Testis (tissue), 2 donors: ENCODE results near the gene CBR3.

Experiments used
- POLR2A ChIP-seq: fragments of 450-650 bp; IDR thresholded peaks from one replicate; pipeline ENCODE4 v1.6.1; 2017; ENCODE audit warnings: antibody characterized with exemption, mild to moderate bottlenecking, moderate library complexity
- TF ChIP-seq, protein P1 (sequence below), 3 experiments: fragments of 450-650 bp in 2 of 3; fragments of 200-600 bp in 1 of 3; sonication (generic) in 1 of 3; IDR thresholded peaks; one replicate each; pipeline ENCODE4 v1.5.1; 2016 to 2019; ENCODE audit warnings: antibody characterized with exemption in 3 of 3, mild to moderate bottlenecking in 2 of 3, moderate library complexity in 1 of 3

DNA sequence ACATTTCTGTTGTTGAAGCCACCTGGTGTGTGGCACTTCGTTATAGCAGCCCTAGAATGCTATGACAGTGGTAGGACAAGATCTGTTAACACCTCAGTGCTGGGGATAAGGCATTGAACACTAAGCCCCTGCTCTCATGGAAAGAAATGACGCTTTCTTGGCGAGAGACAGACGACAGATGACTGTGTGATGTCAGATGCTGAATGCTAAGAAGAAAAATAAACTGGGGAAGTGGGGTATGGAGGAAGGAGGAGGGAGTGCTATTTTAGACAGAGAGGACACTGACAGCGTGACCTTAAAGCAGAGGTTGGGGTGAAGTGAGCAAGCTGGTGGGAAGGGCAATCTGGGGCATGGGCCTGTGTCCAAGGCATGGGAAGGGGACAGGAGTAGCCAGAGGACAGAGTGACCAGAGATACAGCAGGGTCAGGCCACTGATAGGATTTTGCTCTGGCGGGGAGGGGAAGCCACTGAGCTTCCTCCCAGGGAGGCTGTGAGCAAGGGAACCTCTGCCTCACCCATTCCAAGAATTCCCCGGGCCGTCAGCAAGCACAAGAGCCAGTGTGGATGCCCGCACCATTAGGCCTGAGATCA, 37.0 kb downstream of the CBR3 start:
- TF ChIP-seq, protein P1, sequence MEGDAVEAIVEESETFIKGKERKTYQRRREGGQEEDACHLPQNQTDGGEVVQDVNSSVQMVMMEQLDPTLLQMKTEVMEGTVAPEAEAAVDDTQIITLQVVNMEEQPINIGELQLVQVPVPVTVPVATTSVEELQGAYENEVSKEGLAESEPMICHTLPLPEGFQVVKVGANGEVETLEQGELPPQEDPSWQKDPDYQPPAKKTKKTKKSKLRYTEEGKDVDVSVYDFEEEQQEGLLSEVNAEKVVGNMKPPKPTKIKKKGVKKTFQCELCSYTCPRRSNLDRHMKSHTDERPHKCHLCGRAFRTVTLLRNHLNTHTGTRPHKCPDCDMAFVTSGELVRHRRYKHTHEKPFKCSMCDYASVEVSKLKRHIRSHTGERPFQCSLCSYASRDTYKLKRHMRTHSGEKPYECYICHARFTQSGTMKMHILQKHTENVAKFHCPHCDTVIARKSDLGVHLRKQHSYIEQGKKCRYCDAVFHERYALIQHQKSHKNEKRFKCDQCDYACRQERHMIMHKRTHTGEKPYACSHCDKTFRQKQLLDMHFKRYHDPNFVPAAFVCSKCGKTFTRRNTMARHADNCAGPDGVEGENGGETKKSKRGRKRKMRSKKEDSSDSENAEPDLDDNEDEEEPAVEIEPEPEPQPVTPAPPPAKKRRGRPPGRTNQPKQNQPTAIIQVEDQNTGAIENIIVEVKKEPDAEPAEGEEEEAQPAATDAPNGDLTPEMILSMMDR (IDR thresholded peaks at IDR 0.05), result no peak
- no peak for TF ChIP-seq POLR2A
